Fibroblast of lung (primary cell): ENCODE results near the gene LY6G6C.

ENCODE experiments used
- EZH2 ChIP-seq: IDR thresholded peaks from 2 replicates; pipeline ENCODE4 v1.5.1; 2012; ENCODE audit warnings: low read length, control low read depth, mild to moderate bottlenecking; ENCODE audit errors: missing control alignments
- TF ChIP-seq, protein P1 (sequence below), 2 donors: IDR thresholded peaks in 1 of 2; conservative IDR thresholded peaks in 1 of 2; 1 replicate in 1 of 2; 2 replicates in 1 of 2; pipeline ENCODE4 v1.5.1; 2011 to 2012; ENCODE audit warnings: low read length in 2 of 2, control low read depth in 1 of 2, inconsistent platforms in 1 of 2, low read depth in 1 of 2, mild to moderate bottlenecking in 1 of 2

DNA sequence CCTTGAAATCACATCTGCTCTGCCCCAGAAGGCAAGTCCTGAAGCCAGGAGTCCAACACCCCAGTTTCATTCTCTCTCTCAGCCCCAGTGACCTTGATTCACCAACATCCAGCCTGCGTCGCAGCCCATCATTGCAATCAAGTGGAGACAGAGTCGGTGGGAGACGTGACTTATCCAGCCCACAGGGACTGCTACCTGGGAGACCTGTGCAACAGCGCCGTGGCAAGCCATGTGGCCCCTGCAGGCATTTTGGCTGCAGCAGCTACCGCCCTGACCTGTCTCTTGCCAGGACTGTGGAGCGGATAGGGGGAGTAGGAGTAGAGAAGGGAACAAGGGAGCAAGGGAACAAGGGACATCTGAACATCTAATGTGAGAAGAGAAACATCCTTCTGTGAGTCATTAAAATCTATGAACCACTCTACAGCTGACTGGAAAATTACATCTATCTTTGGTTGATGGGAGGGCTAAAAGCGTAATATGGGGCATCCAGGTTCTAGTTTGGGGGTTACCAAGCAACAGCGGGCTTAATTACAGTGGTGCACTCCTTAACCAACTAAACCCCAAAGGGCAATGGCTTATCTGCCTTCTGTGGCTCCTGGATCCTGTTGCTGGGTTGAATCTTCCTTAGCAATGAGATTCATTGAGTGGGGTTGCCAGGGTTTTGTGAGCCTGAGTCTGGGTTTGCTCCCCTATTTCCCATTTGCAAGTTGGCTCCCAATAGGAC, 3.9 kb downstream of the LY6G6C start:
- TF ChIP-seq, protein P1, sequence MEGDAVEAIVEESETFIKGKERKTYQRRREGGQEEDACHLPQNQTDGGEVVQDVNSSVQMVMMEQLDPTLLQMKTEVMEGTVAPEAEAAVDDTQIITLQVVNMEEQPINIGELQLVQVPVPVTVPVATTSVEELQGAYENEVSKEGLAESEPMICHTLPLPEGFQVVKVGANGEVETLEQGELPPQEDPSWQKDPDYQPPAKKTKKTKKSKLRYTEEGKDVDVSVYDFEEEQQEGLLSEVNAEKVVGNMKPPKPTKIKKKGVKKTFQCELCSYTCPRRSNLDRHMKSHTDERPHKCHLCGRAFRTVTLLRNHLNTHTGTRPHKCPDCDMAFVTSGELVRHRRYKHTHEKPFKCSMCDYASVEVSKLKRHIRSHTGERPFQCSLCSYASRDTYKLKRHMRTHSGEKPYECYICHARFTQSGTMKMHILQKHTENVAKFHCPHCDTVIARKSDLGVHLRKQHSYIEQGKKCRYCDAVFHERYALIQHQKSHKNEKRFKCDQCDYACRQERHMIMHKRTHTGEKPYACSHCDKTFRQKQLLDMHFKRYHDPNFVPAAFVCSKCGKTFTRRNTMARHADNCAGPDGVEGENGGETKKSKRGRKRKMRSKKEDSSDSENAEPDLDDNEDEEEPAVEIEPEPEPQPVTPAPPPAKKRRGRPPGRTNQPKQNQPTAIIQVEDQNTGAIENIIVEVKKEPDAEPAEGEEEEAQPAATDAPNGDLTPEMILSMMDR (conservative IDR thresholded peaks at IDR 0.05 in 1 of 2, IDR thresholded peaks at IDR 0.05 in 1 of 2; ENCODE audit: low read depth in 1 of 2, low read length in 2 of 2): no peak
- TF ChIP-seq EZH2: no peak
